Endometrial microvascular endothelial cells (primary cell): Measurements from ENCODE around the gene TAF11L3. TPM values are rescaled to one million over a fixed set of nuclear protein-coding genes. Genes with fewer than 3 reads are reported as not detected.

ENCODE experiments used
- total RNA-seq: library from RNA; depleted of rRNA; stranded (reverse); fragments of >200 nt; gene quantifications from one replicate; pipeline ENCODE4 v1.2.3, GENCODE V29; 2015; ENCODE audit errors: inconsistent ontology term

TAF11L3 gene
- total RNA-seq, 1 donor from 2014 or later, result not detected

Other genes starting within 250 kb of the TAF11L3 start
- not detected for gene TAF11L2, start 20.1 kb upstream of the TAF11L3 start, total RNA-seq
- gene TAF11L4, start 3.4 kb downstream of the TAF11L3 start, total RNA-seq, result not detected
- gene TAF11L5, start 6.9 kb downstream of the TAF11L3 start, total RNA-seq, result not detected
- gene TAF11L6, start 10.3 kb downstream of the TAF11L3 start, total RNA-seq, result not detected
- gene TAF11L7, start 67.4 kb downstream of the TAF11L3 start, total RNA-seq, result not detected
- gene TAF11L8, start 72.6 kb downstream of the TAF11L3 start, total RNA-seq, result not detected
- not detected for gene TAF11L9, start 76.0 kb downstream of the TAF11L3 start, total RNA-seq
- not detected for gene TAF11L10, start 79.5 kb downstream of the TAF11L3 start, total RNA-seq
- not detected for gene TAF11L11, start 85.8 kb downstream of the TAF11L3 start, total RNA-seq
- not detected for gene TAF11L12, start 92.0 kb downstream of the TAF11L3 start, total RNA-seq
- not detected for gene TAF11L13, start 113.7 kb downstream of the TAF11L3 start, total RNA-seq
- gene TAF11L14, start 116.1 kb downstream of the TAF11L3 start, total RNA-seq, result not detected